Measurements from ENCODE around the gene CXCR6.

The CXCR6 gene

DNA sequence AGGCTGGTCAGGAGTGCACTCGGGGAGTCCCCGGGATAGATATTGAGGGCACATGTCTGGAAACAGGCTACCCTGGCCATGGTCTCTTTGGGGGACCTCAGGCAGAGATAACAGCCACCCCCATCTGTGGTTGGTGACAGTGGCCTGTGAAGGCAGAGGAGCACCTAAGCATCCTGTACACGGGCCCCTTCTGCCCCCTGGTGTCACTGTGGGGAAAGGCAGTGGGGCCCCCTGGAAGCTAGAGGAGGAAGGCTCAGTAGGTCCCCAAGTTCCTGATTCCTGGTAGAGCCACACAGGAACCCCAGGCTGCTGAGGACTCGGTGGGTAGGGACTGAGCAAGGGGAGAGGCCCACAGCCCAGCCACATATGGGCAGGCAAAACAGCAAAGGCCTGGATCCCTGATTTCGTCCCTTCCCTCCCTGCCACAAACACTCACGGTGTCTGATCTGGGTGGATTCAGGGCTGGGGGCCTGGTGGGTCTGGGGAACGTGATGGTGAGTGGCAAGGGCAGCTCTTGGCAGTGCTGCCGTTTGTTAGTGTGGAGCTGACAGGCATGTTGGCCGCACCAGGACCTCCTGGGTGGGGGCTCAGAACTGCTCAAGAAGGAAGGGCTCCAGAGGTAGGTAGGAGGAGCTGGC is 14.1 kb upstream of the CXCR6 start:
- ChIA-PET POLR2A (no interaction called here), CTCF (interaction anchor here (0.5 to 3.4 kb wide), 11 partner anchors 9 to 888 kb away, joined by 3 to 15 read pairs (median 4); no protein-coding TSS in a partner anchor)
- no peak overlapping the region for H3K4me3 ChIP-seq (ENCODE audit: low read depth, low read length)
- no peaks in the 10 kb centered on the region for H3K9me3 ChIP-seq (ENCODE audit: control insufficient read depth, insufficient read depth, low read depth, low read length)
- H3K27ac ChIP-seq (ENCODE audit: extremely low read depth, low read depth, low read length): no peak overlapping the region
- H3K36me3 ChIP-seq (ENCODE audit: control insufficient read depth in 2 of 2, insufficient read depth in 1 of 2, low read length in 2 of 2): peaks cover 0 to 79% of the 10 kb centered on the region in 2 experiments; a peak in 2 of 3 replicates
- TF ChIP-seq, protein P1, sequence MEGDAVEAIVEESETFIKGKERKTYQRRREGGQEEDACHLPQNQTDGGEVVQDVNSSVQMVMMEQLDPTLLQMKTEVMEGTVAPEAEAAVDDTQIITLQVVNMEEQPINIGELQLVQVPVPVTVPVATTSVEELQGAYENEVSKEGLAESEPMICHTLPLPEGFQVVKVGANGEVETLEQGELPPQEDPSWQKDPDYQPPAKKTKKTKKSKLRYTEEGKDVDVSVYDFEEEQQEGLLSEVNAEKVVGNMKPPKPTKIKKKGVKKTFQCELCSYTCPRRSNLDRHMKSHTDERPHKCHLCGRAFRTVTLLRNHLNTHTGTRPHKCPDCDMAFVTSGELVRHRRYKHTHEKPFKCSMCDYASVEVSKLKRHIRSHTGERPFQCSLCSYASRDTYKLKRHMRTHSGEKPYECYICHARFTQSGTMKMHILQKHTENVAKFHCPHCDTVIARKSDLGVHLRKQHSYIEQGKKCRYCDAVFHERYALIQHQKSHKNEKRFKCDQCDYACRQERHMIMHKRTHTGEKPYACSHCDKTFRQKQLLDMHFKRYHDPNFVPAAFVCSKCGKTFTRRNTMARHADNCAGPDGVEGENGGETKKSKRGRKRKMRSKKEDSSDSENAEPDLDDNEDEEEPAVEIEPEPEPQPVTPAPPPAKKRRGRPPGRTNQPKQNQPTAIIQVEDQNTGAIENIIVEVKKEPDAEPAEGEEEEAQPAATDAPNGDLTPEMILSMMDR (tag by site-specific recombination; IDR thresholded peaks at IDR 0.05): peak; percentile 55
- peak; percentile 30 for TF ChIP-seq ZNF654 (tag by site-specific recombination; IDR thresholded peaks at IDR 0.05; ENCODE audit: low read depth)
- no peak for TF ChIP-seq ZNF292 (tag by site-specific recombination; IDR thresholded peaks at IDR 0.05; ENCODE audit: borderline replicate concordance, low read depth)
- no peaks in the 10 kb centered on the region for H3K4me1 ChIP-seq (ENCODE audit: control insufficient read depth, insufficient read depth, low read length)

DNA sequence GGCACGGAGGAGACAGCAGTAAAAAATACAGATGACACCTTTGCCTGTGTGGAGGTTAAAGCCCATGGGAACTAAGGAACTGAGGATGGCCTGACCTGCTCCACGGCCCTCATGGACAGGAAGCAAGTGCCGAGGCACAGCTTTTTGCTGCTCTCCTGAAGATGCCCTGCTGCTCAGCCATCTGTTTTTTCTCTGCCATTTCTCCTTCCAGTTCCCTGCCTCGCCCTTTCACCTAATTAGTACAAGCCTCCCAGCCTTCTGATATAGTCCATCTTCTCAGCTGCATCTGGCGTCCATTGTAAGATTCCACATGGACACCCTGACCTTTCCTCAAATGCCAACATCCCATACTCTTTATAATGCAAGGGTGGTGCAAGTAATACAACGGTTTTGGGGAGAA is 11.8 kb upstream of the CXCR6 start:
- ChIA-PET POLR2A (no interaction called here), CTCF (interaction anchor here (0.7 to 1.5 kb wide), 4 partner anchors 22 to 271 kb away, joined by 3 to 4 read pairs (median 4); no protein-coding TSS in a partner anchor)
- H3K4me1 ChIP-seq (ENCODE audit: control insufficient read depth, insufficient read depth, low read length): no peaks in the 10 kb centered on the region
- TF ChIP-seq OSR2 (tag by site-specific recombination; IDR thresholded peaks at IDR 0.05) (no peak), ZNF596 (tag by site-specific recombination; IDR thresholded peaks at IDR 0.05) (no peak), ZBTB48 (tag by site-specific recombination; IDR thresholded peaks at IDR 0.05) (no peak), ZNF221 (tag by site-specific recombination; IDR thresholded peaks at IDR 0.05; ENCODE audit: borderline replicate concordance) (no peak), ZFP3 (tag by site-specific recombination; IDR thresholded peaks at IDR 0.05; ENCODE audit: low read depth) (no peak), HOXC10 (CRISPR knock-in tag; IDR thresholded peaks at IDR 0.05) (no peak), ZNF777 (tag by site-specific recombination; IDR thresholded peaks at IDR 0.05; ENCODE audit: borderline replicate concordance) (no peak), ZNF175 (tag by site-specific recombination; IDR thresholded peaks at IDR 0.05) (no peak), ZNF2 (tag by site-specific recombination; IDR thresholded peaks at IDR 0.05) (no peak), ZNF785 (tag by site-specific recombination; IDR thresholded peaks at IDR 0.05) (no peak), GLIS2 (tag by site-specific recombination; IDR thresholded peaks at IDR 0.05) (no peak), ZNF169 (tag by site-specific recombination; IDR thresholded peaks at IDR 0.05) (no peak), ZNF548 (tag by site-specific recombination; IDR thresholded peaks at IDR 0.05) (no peak), ZNF571 (tag by site-specific recombination; IDR thresholded peaks at IDR 0.05) (no peak)
- TF ChIP-seq, protein P2, sequence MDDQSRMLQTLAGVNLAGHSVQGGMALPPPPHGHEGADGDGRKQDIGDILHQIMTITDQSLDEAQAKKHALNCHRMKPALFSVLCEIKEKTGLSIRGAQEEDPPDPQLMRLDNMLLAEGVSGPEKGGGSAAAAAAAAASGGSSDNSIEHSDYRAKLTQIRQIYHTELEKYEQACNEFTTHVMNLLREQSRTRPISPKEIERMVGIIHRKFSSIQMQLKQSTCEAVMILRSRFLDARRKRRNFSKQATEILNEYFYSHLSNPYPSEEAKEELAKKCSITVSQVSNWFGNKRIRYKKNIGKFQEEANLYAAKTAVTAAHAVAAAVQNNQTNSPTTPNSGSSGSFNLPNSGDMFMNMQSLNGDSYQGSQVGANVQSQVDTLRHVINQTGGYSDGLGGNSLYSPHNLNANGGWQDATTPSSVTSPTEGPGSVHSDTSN (CRISPR knock-in tag; IDR thresholded peaks at IDR 0.05): no peak
- TF ChIP-seq, protein P3, sequence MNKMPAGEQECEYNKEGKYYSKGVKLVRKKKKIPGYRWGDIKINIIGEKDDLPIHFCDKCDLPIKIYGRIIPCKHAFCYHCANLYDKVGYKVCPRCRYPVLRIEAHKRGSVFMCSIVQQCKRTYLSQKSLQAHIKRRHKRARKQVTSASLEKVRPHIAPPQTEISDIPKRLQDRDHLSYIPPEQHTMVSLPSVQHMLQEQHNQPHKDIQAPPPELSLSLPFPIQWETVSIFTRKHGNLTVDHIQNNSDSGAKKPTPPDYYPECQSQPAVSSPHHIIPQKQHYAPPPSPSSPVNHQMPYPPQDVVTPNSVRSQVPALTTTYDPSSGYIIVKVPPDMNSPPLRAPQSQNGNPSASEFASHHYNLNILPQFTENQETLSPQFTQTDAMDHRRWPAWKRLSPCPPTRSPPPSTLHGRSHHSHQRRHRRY (tag by site-specific recombination; IDR thresholded peaks at IDR 0.05): no peak
- TF ChIP-seq, protein P4, sequence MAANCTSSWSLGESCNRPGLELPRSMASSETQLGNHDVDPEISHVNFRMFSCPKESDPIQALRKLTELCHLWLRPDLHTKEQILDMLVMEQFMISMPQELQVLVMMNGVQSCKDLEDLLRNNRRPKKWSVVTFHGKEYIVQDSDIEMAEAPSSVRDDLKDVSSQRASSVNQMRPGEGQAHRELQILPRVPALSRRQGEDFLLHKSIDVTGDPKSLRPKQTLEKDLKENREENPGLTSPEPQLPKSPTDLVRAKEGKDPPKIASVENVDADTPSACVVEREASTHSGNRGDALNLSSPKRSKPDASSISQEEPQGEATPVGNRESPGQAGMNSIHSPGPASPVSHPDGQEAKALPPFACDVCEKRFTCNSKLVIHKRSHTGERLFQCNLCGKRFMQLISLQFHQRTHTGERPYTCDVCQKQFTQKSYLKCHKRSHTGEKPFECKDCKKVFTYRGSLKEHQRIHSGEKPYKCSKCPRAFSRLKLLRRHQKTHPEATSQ (tag by site-specific recombination; IDR thresholded peaks at IDR 0.05): no peak
- TF ChIP-seq, protein P5, sequence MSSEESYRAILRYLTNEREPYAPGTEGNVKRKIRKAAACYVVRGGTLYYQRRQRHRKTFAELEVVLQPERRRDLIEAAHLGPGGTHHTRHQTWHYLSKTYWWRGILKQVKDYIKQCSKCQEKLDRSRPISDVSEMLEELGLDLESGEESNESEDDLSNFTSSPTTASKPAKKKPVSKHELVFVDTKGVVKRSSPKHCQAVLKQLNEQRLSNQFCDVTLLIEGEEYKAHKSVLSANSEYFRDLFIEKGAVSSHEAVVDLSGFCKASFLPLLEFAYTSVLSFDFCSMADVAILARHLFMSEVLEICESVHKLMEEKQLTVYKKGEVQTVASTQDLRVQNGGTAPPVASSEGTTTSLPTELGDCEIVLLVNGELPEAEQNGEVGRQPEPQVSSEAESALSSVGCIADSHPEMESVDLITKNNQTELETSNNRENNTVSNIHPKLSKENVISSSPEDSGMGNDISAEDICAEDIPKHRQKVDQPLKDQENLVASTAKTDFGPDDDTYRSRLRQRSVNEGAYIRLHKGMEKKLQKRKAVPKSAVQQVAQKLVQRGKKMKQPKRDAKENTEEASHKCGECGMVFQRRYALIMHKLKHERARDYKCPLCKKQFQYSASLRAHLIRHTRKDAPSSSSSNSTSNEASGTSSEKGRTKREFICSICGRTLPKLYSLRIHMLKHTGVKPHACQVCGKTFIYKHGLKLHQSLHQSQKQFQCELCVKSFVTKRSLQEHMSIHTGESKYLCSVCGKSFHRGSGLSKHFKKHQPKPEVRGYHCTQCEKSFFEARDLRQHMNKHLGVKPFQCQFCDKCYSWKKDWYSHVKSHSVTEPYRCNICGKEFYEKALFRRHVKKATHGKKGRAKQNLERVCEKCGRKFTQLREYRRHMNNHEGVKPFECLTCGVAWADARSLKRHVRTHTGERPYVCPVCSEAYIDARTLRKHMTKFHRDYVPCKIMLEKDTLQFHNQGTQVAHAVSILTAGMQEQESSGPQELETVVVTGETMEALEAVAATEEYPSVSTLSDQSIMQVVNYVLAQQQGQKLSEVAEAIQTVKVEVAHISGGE (tag by site-specific recombination; conservative IDR thresholded peaks at IDR 0.05; ENCODE audit: low read depth): no peak
- H3K9me3 ChIP-seq (ENCODE audit: control insufficient read depth, insufficient read depth, low read depth, low read length): no peaks in the 10 kb centered on the region
- H3K36me3 ChIP-seq (ENCODE audit: control insufficient read depth in 2 of 2, insufficient read depth in 1 of 2, low read length in 2 of 2): peaks cover 0 to 91% of the 10 kb centered on the region in 2 experiments; a peak in 1 of 3 replicates
- H3K27ac ChIP-seq (ENCODE audit: extremely low read depth, low read depth, low read length): no peak overlapping the region
- no peak overlapping the region for H3K4me3 ChIP-seq (ENCODE audit: low read depth, low read length)
